SU-DHL-6 (cell line): ENCODE data around the gene NUBP2.

Source experiments
- H2AFZ ChIP-seq: fragments of 200-600 bp; sonication (generic); 2 replicates; pipeline ENCODE4 v1.6.1; 2014; ENCODE audit warnings: low read depth, mild to moderate bottlenecking, moderate library complexity, mixed read lengths, antibody characterized with exemption, low read length; ENCODE audit not compliant: severe bottlenecking
- H3F3A ChIP-seq: fragments of 200-600 bp; shearing (Covaris generic); 2 replicates; pipeline ENCODE4 v1.6.0; 2016; ENCODE audit warnings: antibody characterized with exemption, mild to moderate bottlenecking; ENCODE audit not compliant: insufficient read depth
- H3K27ac ChIP-seq: fragments of 200-600 bp; sonication (generic); 2 replicates; pipeline ENCODE4 v1.5.1; 2016; ENCODE audit warnings: low read depth, mild to moderate bottlenecking, low read length, moderate library complexity, mixed read lengths
- H3K27me3 ChIP-seq: fragments of 200-600 bp; sonication (generic), shearing (Covaris generic); 2 replicates; pipeline ENCODE4 v1.6.0; 2014; ENCODE audit warnings: mild to moderate bottlenecking, low read length
- H3K36me3 ChIP-seq: fragments of 200-600 bp; sonication (generic); 2 replicates; pipeline ENCODE4 v1.6.1; 2014; ENCODE audit warnings: mild to moderate bottlenecking, low read length, mixed read lengths
- H3K4me2 ChIP-seq: fragments of 300-600, 200-600 bp; shearing (Covaris generic), sonication (generic); 2 replicates; pipeline ENCODE4 v1.6.0; 2014; ENCODE audit warnings: low read length, low read depth, mild to moderate bottlenecking; ENCODE audit not compliant: poor library complexity, severe bottlenecking
- H3K4me3 ChIP-seq: fragments of 200-600 bp; sonication (generic); 2 replicates; pipeline ENCODE4 v1.5.1; 2014; ENCODE audit warnings: antibody characterized with exemption, low read length, mild to moderate bottlenecking, mixed read lengths; ENCODE audit not compliant: insufficient read depth, poor library complexity, severe bottlenecking
- H3K79me2 ChIP-seq: fragments of 200-600 bp; sonication (generic); 2 replicates; pipeline ENCODE4 v1.6.1; 2014; ENCODE audit warnings: mild to moderate bottlenecking, low read length, moderate library complexity; ENCODE audit not compliant: insufficient read depth
- H3K9ac ChIP-seq: fragments of 200-600 bp; sonication (generic); 2 replicates; pipeline ENCODE4 v1.7.0; 2014; ENCODE audit warnings: mild to moderate bottlenecking, low read length
- H3K9me2 ChIP-seq: fragments of 200-600 bp; sonication (generic); replicated peaks from 2 replicates; pipeline ENCODE4 v1.6.1; 2014; ENCODE audit warnings: low read length; ENCODE audit not compliant: insufficient read depth
- H3K9me3 ChIP-seq: fragments of 200-600 bp; sonication (generic); 2 replicates; pipeline ENCODE4 v1.6.1; 2014; ENCODE audit warnings: low read length, mixed read lengths; ENCODE audit not compliant: insufficient read depth
- H4K20me1 ChIP-seq: fragments of 200-600 bp; sonication (generic); 2 replicates; pipeline ENCODE4 v1.6.1; 2014; ENCODE audit warnings: low read depth, mild to moderate bottlenecking, antibody characterized with exemption, low read length, moderate library complexity, mixed read lengths
- CTCF ChIP-seq: fragments of 200-600 bp; sonication (generic); IDR thresholded peaks from one replicate; pipeline ENCODE4 v1.5.1; 2017; ENCODE audit warnings: antibody characterized with exemption, mild to moderate bottlenecking, low read length, moderate library complexity; ENCODE audit not compliant: insufficient read depth, poor library complexity, severe bottlenecking
- EZH2phosphoT487 ChIP-seq: fragments of 200-600 bp; sonication (generic), shearing (Covaris generic); conservative IDR thresholded peaks from 2 replicates; pipeline ENCODE4 v1.6.1; 2018; ENCODE audit warnings: mild to moderate bottlenecking, antibody characterized with exemption, low read length, moderate library complexity, mixed read lengths

The NUBP2 gene

GRCh38 chr16:1777375-1778199 lies 5.2 kb upstream of the NUBP2 start:
- Histone ChIP-seq H3K36me3 (no peaks in the 10 kb centered on the region), H3K9me2 (no peaks in the 10 kb centered on the region), H3K27me3 (no peaks in the 10 kb centered on the region), H3K9me3 (no peaks in the 10 kb centered on the region), H3K9ac (no peak overlapping the region), H2AFZ (no peak overlapping the region), H3F3A (no peaks in the 10 kb centered on the region), H3K27ac (no peak overlapping the region), H4K20me1 (no peaks in the 10 kb centered on the region), H3K4me2 (no peak overlapping the region), H3K79me2 (peaks cover 8% of the 10 kb centered on the region; the same call in 1 of the 2 replicates), H3K4me3 (no peak overlapping the region)
- TF ChIP-seq CTCF (no peak), EZH2phosphoT487 (no peak)

- Histone ChIP-seq H3K4me3 (no peak overlapping the region), H2AFZ (no peak overlapping the region), H3K9me2 (no peaks in the 10 kb centered on the region), H3K9me3 (no peaks in the 10 kb centered on the region), H3K36me3 (no peaks in the 10 kb centered on the region), H3K27ac (no peak overlapping the region), H3K79me2 (peaks cover 11% of the 10 kb centered on the region), H4K20me1 (no peaks in the 10 kb centered on the region), H3K27me3 (no peaks in the 10 kb centered on the region), H3F3A (no peaks in the 10 kb centered on the region), H3K9ac (no peak overlapping the region), H3K4me2 (no peak overlapping the region)
- TF ChIP-seq EZH2phosphoT487, result no peak
- no peak for TF ChIP-seq CTCF
These were observed 4.3 kb upstream of the NUBP2 start for GRCh38 chr16:1778200-1779179.

GRCh38 chr16:1779234-1779701 lies 3.5 kb upstream of the NUBP2 start:
- Histone ChIP-seq H3K9me2 (no peaks in the 10 kb centered on the region), H3K9ac (no peak overlapping the region), H3F3A (no peaks in the 10 kb centered on the region), H3K9me3 (no peaks in the 10 kb centered on the region), H3K79me2 (peaks cover 14% of the 10 kb centered on the region), H3K27me3 (no peaks in the 10 kb centered on the region), H2AFZ (no peak overlapping the region), H4K20me1 (no peaks in the 10 kb centered on the region), H3K4me2 (no peak overlapping the region), H3K4me3 (no peak overlapping the region), H3K36me3 (no peaks in the 10 kb centered on the region), H3K27ac (no peak overlapping the region)
- no peak for TF ChIP-seq CTCF
- no peak for TF ChIP-seq EZH2phosphoT487
